GM10248 (cell line): ENCODE results near the gene CPNE8.
A peak's percentile ranks its signal among the peaks of the same experiment; 100 is the strongest.

ENCODE experiments used
- CTCF ChIA-PET: fragments of 300-600 bp; sonication (Branson Sonifier 250); formaldehyde crosslinking; extraction: SDS; loops from one replicate; lab custom pipeline; 2021; ENCODE audit warnings: antibody characterized with exemption; lab: Yijun Ruan, JAX
- POLR2A ChIA-PET: fragments of 350-650 bp; sonication (Branson Sonifier 250); formaldehyde crosslinking; extraction: SDS; loops from one replicate; lab custom pipeline; 2020; ENCODE audit warnings: antibody characterized with exemption; lab: Yijun Ruan, JAX
- DNase-seq: peaks from one replicate; pipeline ENCODE4 v3.0.0; 2012; ENCODE audit errors: extremely low spot score
- TF ChIP-seq, protein P1 (sequence below): IDR thresholded peaks from 2 replicates; pipeline ENCODE4 v1.5.1; 2012; ENCODE audit warnings: mild to moderate bottlenecking, low read depth; ENCODE audit errors: extremely low read depth, missing control alignments, control extremely low read depth

The CPNE8 gene

DNA sequence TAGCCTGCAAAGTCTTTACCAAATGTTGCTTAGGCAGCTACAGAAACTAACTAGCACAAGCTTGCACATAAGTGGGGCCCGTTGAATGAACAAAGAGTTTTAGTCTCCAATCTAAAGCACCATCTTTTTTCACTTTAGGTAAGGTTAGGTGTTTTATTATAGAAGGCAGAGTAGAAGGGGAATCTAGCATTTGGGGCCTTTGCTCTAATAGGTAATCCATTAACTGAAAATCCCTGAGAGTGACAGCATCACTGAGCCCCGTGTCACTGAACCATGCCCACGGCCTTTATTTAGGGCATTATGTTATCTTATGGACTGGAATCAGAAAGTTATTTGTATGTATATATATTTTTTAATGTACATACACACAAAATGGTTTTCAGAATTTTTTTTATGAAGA lies 25.1 kb downstream of the CPNE8 start:
- POLR2A ChIA-PET, result no interaction called here
- TF ChIP-seq, protein P1, sequence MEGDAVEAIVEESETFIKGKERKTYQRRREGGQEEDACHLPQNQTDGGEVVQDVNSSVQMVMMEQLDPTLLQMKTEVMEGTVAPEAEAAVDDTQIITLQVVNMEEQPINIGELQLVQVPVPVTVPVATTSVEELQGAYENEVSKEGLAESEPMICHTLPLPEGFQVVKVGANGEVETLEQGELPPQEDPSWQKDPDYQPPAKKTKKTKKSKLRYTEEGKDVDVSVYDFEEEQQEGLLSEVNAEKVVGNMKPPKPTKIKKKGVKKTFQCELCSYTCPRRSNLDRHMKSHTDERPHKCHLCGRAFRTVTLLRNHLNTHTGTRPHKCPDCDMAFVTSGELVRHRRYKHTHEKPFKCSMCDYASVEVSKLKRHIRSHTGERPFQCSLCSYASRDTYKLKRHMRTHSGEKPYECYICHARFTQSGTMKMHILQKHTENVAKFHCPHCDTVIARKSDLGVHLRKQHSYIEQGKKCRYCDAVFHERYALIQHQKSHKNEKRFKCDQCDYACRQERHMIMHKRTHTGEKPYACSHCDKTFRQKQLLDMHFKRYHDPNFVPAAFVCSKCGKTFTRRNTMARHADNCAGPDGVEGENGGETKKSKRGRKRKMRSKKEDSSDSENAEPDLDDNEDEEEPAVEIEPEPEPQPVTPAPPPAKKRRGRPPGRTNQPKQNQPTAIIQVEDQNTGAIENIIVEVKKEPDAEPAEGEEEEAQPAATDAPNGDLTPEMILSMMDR, result no peak
- DNase-seq, result peak; percentile 15
- CTCF ChIA-PET, result interaction anchor here (1.5 to 1.7 kb wide), 2 partner anchors 14 to 15 kb away, joined by 4 to 7 read pairs; no protein-coding TSS in a partner anchor

DNA sequence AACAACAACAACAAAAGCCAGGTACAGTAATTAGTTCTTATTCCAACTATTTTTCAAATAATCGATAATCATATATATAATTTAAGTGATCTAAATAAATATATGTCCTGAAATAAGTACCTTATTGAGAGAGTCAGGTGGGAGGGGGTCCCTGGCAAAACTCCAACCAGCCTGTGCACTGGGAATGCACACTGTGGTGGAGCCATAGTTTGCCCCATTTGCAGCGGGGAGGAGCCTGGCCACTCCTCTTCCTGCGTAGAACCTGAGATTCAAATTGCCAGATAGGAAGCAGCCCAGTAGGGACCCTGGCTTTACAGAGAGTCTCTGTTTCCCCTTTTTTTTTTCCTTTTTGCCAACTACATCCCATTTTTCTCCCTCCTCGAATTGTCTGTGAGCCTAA lies 26.4 kb downstream of the CPNE8 start:
- ChIA-PET POLR2A (no interaction called here), CTCF (interaction anchor here (2.1 kb wide), 1 partner anchor 12 kb away, joined by 8 read pairs; no protein-coding TSS in a partner anchor)
- TF ChIP-seq, protein P1, result no peak
- DNase-seq, result no peak

DNA sequence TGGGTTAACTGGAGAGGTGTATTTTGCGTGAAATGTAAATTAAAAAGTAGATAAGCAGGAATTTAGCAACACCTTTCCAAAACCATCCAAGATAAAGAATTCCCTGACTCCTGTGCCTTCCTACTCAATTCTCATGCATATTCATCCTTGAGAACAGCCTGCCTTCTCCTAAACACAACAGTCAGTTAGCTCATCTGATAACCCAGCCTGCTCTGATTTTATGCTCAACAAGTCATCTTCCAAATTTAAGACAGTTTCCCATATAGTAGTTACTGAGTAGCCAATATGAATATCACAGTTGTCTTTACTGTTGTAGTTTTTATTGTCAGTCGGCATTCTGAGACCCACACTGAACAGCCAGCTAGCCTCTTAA lies 27.1 kb downstream of the CPNE8 start:
- DNase-seq, result no peak
- TF ChIP-seq, protein P1, result no peak
- POLR2A ChIA-PET, result no interaction called here
- CTCF ChIA-PET, result interaction anchor here (1.1 to 2.1 kb wide), 3 partner anchors 11 to 27 kb away, joined by 3 to 8 read pairs (median 6); partner anchors contain the start of gene CPNE8

DNA sequence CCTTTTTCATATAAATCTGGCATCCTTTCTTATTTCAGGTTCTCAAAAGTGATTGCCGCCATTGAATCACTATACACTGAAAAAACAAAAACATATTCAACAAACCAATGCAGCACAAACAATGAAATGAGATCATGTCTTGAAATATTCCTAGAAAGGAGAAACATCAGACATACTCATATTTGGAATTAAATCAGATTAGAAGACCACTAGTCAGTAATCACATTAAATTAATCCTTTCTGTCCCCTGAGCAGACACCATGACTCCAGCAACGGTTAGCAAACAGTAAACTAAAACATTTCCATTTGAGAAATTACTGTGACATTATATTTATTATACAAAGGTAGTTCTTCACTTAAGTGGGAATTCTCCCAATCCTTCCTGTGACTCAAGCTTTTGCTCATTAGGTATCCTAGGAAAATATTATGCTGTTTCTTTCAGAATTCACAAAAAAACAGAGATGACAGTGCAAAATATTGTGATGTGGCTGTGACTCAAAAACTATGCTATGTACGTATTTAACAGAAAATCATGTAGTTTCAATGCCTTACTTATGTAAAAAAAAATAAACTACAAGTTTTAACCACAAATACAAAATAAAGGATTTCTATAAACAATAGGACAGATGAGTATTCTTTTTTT lies 29.7 kb downstream of the CPNE8 start:
- DNase-seq, result no peak
- TF ChIP-seq, protein P1, result no peak
- POLR2A ChIA-PET, result no interaction called here
- CTCF ChIA-PET, result interaction anchor here (1.0 to 1.8 kb wide), 2 partner anchors 8 to 18 kb away, joined by 3 to 4 read pairs; no protein-coding TSS in a partner anchor

GRCh38 chr12:38872561-38872960 lies 32.8 kb downstream of the CPNE8 start:
- POLR2A ChIA-PET, result no interaction called here
- no peak for DNase-seq
- TF ChIP-seq, protein P1, result no peak
- CTCF ChIA-PET, result interaction anchor here (1.0 to 2.1 kb wide), 2 partner anchors 11 to 12 kb away, joined by 3 to 7 read pairs; no protein-coding TSS in a partner anchor

DNA sequence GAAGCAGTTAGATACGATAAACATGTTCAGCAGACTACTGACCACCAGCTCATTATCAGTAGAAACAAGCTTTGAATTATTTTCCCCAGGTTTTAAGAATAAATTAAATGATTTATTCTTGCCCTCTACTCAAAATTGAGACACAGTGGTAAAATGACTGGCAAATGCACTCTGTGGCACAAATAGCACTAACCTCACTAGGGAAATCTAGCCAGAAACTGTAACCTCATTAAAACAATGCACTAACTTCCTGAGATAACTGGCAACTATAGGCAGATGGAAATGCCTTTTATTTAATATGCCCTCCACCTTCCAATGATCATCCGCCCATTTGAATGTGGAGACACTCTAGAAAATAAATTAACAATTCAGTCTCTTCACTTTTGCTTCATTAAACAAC lies 33.2 kb downstream of the CPNE8 start:
- TF ChIP-seq, protein P1, result no peak

More for the DNA sequence above, 33.2 kb downstream of the CPNE8 start:
- POLR2A ChIA-PET, result no interaction called here
- CTCF ChIA-PET, result interaction anchor here (1.0 to 2.1 kb wide), 2 partner anchors 11 to 13 kb away, joined by 3 to 7 read pairs; no protein-coding TSS in a partner anchor
- no peak for DNase-seq
